ENCODE data around the gene SIK2.

Gene SIK2

DNA sequence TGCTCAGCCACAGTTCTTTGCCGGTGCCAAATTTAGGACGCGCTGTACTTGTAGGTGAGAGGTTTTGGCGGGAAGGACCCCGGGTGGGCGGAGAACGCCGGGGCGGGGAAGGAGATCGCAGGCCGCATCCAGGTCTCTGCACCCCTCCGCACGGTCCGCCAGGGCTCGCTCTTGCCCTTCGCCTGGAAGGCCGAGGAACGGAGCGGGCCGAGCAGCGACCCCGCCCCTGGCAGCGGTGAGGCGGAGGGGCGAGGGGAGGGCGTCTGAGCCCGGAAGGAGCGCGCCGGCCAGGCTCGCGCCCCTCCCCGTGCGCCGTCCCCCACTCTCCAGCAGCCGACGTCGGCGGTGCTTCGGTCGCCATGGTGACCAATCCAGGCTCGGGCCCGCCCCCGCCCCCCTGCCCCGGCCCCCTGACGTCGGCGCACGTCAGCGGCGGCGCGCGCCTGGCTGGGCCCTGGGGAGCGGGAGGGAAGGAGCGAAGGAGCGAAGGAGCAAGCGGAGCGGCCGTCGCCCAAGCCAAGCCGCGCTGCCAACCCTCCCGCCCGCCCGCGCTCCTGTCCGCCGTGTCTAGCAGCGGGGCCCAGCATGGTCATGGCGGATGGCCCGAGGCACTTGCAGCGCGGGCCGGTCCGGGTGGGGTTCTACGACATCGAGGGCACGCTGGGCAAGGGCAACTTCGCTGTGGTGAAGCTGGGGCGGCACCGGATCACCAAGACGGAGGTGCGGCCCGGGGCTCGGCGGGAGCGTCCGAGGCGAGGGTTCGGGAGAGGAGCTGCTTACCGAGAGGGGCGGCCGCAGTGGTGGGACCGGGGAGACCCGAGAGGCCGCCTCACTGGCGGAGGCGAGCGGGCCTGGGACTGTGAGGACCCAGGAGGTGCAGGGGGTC, at the start of gene SIK2:
SIK2 (plus strand) TSS at position 471 of the 886 bp plus-strand sequence; CDS start at position 586, 115 bp downstream.
- peak; percentile 84 for DNase-seq (ENCODE audit: low spot score)

DNA sequence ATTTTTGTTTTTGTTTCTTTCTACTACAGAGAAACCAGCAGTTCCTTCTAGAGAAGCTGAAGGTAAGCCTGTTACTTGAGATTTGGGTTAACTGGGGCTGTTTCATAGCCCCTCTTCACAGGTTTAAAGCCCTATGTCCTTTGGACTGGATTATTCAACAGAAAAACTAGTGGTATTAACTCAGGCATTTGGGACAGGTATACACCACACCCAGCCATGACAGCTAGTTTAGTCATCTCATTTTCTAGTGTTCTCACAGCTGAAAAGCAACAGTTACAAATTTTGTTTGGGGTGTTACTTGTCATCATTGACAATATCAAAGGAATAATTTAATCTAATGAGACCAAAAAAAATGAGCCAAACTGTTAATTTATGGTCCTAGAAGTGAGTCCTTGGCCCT, 47.7 kb upstream of the SIK2 start:
- DNase-seq (ENCODE audit: low spot score): no peak

DNA sequence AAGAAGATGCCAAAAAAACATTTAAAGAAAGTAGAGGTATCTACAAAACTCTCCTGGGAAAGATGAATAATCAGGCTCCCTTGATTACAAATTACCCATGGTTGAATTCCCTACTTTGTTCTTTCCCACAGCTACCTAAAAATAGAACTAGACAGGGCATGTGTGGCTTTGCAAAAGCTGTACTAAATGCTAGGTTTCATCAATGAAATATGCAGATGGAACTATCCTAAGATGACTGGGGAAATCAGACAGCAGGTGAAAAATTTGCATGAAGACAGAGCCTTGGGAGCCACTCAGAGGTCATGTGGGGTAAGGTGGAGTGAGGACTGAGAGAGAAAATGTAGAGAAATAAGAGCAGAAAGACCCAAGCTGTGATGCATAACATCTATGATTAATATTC, 47.0 kb upstream of the SIK2 start:
- no peak for DNase-seq (ENCODE audit: low spot score)

DNA sequence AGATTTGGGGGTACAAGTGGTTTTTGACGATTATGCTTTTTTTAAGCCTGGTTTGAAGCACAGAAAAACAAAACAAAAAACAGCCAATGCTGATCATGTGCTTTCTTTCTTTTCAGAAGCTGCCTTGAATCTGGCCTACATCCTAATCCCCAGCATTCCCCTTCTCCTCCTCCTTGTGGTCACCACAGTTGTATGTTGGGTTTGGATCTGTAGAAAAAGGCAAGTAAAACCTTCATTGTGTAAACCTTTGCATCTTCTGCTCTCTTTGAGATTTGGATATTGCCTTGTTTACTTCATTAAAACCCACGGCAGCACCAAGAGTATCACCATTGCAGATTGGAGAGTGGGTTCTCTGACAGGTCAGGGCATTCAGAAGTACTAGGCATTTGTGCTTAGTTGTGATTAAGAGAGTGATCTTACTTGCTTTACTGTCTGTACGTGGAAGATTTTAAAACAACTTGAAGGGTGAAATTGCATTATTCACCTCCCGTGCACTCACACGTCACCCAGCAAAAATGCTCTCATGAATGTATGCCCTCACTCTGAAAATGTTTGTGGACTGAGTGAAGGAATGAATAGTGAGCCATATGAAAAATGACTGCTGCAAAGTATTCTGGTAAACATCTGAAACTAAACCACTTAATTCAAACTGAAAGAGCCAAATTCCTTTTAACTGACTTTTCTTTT, 44.7 kb upstream of the SIK2 start:
- no peak for DNase-seq (ENCODE audit: low spot score)

DNA sequence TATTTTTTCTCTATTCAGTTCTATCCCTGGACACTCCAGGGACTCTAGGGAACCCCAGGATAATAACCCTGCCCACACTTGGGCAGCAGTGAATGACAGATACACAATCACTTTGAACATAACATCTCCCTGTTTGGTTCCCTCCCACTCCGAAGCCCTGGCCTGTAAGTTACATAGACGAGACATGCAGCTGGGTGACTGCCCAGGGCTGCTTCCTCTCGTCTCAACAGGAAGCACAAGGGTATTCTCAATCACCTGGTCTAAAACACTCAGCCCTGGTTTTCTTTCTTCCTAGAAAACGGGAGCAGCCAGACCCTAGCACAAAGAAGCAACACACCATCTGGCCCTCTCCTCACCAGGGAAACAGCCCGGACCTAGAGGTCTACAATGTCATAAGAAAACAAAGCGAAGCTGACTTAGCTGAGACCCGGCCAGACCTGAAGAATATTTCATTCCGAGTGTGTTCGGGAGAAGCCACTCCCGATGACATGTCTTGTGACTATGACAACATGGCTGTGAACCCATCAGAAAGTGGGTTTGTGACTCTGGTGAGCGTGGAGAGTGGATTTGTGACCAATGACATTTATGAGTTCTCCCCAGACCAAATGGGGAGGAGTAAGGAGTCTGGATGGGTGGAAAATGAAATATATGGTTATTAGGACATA, 42.3 kb upstream of the SIK2 start:
- no peak for DNase-seq (ENCODE audit: low spot score)

DNA sequence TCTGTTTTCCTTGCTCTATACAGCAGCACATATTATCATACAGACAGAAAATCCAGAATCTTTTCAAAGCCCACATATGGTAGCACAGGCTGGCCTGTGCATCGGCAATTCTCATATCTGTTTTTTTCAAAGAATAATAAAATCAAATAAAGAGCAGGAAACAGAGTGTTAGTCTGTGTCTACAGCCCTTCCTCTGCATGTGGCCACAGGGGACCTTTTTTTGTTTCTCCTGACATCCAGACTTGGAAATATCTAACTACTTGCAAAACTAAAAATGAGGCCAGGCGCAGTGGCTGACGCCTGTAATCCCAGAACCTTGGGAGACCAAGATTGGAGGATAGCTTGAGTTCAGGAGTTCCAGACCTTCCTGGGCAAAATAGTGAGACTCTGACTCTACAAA, 41.4 kb upstream of the SIK2 start:
- DNase-seq (ENCODE audit: low spot score): no peak

DNA sequence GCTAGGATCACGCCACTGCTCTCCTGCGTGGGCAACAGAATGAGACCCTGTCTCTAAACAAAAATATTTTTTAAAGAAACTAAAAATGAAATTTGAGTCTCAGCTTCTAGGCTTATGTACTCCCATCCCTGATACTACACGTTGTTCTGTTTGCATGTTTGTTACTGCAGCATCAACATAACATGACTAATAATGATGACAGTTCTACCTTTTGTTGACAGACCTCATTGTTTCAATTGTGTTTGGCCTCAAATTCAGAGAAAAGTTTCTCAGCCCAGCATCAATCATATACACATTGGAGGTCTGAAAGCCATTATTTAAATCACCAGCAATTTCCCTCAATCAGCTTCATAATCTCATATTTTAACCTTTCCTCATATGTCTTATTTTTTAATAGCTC, 40.9 kb upstream of the SIK2 start:
- no peak for DNase-seq (ENCODE audit: low spot score)

DNA sequence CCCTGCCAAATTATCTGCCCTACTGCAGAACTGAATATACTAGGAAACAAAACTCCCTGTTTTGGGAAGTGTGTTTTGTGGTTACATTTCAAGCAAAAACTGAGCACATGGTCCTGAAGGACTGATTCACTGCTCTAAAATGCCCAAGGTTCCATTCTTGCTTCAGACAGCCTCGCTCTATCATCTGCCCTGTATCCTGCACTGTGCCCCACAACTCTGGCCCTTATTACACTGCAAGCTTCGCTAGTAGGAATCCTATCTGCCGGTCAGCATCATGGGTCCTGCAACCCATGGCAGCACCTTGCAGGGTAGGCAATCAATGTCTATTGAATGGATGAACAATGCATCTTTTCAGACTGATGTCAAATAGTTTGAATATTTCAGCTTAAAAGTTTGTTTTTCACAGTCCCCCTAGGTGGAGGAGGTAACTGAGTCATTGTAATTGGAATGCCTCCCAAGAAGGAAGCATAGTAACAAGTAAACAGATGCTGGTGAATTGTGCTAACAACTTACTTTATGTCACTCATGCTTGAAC, 40.4 kb upstream of the SIK2 start:
- DNase-seq (ENCODE audit: low spot score): no peak

DNA sequence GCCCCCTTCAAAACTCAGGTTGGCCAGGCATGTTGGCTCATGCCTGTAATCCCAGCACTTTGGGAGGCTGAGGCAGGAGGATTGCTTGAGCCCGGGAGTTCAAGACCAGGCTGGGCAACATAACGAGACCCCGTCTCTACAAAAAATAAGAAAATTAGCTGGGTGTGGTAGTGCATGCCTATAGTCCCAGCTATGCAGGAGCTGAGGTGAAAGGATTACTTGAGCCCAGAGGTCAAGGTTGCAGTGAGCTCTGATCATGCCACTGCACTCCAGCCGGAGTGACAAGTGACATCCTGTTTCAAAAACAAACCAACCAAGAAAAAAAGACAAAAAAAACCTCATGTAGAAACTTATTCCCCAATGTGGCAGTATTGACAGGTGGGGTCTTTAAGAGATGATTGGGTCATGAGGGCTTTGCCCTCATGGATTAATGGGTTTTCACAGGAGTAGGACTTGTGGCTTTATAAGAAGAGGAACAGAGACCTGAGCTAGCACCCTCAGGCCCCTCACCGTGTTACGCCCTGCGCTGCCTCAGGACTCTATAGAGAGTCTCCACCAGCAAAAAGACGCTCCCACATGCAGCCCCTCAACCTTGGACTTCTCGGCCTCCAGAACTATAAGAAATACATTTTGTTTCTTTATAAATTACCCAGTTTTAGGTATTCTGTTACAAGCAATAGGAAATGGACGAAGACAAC, 39.4 kb upstream of the SIK2 start:
- no peak for DNase-seq (ENCODE audit: low spot score)

DNA sequence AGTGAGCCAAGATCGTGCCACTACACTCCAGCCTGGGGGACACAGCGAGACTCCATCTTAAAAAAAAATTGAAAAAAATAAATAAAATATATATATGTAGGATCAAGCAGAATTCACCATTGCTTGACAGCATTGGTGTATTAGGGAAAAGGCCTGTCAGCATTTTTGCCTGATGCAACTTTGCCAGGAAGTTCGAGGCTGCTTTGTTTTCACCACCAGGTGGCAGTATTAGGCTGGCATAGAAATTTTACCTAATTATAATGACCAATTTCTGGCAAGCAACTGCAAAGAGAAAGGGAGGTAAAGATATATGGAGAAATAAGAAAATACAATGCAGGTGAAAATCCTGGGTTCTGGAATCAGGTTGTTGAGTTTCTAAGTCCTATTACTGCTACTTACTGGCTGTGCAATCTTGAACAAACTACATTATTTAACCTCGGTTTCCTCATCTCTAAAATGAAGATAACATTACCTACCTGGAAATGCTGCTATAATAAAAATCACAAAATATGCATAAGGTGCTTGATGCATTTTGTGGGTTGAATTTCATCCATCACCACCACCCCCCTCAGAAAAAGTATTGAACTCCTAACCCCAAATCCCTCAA, 37.0 kb upstream of the SIK2 start:
- DNase-seq (ENCODE audit: low spot score): peak; percentile 35

DNA sequence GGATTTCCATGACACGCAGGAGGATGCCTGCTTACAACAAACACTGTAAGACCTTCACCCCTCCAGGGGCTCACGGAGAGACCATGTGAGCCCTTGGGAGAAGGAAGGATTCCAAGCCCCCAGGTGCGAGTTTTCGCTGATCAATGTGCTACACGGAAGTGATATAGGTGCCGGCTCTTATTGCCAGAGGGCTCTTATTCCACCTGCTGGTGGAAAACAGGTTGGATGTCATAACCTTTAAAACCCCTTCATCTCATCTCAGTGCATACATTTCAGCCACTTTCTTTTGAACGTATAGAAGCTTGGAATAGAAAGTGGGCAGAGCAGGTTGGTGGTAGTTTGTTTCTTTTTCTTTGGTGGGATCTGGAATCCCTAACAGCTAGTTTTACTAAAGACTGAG, 35.9 kb upstream of the SIK2 start:
- DNase-seq (ENCODE audit: low spot score): no peak

DNA sequence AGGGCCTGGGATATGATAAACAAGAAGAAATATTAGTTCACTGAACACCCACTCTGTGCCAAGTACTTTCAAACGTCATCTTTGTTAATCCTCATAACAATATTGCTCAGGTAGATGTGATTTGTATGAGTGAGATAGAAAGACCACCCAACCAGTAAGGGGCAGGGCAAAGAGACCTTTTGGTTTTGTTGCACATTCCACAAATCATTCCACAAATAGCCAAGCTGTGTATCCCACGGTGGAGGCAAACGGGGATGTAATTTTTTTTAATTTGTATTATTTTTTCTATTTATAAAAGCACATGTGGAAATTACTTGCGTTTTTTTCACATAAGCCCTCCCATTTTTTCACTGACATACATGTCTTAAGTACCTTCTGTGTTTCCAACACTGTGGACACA, 32.8 kb upstream of the SIK2 start:
- DNase-seq (ENCODE audit: low spot score): no peak

DNA sequence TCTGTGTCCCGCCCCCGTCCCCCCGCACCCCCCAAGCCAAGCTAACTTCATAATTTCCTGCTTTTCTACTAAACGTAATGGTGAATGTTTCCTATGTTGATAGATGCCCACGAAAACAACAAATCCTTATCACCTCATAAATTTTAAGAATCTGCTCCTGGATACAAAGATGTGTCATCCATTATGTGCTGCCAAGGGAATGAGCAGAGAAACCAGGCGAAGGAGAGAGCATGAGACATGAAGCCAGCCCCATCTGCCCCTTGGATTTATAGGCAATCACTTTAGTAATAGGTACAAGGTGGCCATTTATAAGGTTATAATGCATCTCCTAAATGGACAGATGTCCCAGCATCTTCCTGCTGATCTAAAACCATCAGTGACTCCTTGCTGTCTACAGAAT, 31.5 kb upstream of the SIK2 start:
- DNase-seq (ENCODE audit: low spot score): no peak

DNA sequence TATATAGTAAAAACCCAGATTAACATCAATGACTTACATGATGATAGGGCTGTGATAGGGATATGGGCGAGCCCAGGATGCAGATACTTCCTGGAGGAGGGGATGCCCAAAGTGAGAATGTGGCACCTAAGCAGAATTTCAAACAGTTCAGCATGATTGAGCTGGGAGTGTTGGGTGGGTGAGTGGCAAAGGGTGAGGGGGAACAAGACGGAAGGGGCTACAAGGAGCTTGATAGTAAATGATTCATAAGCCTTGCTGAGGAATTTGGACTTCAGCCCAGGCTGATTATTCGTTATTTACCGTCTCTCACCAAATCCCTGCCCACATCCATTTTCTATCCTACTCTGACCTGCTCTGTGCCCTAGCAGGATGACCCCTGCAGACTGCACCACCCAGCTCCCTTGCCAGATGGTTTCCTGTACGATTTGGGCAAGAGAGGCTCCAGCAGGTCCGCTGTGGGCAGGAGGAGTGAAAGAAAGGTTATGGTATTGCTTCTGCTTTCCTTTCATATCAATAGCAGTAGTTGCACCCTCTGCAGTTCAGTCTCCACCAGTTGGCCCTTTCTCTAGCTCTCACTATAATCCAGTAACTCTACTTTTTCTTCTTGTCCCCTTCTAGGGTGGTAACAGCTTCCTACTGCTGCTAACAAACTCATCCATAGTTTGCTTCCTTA, 30.3 kb upstream of the SIK2 start:
- no peak for DNase-seq (ENCODE audit: low spot score)

DNA sequence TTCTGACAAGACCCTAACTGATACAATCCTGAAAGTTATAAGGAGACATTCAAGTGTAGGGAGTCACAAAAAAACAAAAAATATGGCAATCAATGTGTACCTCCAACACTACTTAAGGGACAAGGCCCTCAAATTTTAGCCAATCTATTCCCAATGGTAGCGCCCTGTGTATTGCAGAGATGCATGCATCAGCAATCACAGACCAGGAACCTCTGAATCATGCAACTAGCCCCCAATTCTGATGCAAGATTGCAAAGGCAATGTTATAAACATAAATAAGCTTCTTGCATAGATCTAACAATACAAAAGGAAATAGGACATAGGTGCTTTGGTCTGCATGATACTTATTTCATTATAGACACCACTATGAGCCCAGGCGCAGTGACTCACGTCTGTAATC, 29.7 kb upstream of the SIK2 start:
- DNase-seq (ENCODE audit: low spot score): no peak

DNA sequence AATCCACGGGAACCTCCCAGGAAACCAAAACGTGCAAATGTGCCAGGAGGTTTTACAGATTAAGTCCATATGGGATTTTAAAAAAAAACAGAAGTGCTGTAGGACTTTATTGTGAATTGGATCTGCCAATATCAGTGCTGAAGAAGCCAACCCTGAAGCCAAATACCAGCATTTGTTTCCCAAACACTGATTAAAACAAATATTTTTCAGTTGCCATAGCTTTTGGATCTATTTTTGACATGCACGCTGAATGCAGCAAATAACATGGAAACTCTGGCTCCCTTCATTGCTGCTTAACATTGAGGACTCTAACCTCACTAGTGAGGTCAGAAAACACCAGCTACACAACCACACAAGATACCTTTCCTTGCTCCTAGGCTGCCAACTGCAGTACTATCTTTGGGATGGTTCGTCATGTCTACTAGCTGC, 28.4 kb upstream of the SIK2 start:
- DNase-seq (ENCODE audit: low spot score): no peak

DNA sequence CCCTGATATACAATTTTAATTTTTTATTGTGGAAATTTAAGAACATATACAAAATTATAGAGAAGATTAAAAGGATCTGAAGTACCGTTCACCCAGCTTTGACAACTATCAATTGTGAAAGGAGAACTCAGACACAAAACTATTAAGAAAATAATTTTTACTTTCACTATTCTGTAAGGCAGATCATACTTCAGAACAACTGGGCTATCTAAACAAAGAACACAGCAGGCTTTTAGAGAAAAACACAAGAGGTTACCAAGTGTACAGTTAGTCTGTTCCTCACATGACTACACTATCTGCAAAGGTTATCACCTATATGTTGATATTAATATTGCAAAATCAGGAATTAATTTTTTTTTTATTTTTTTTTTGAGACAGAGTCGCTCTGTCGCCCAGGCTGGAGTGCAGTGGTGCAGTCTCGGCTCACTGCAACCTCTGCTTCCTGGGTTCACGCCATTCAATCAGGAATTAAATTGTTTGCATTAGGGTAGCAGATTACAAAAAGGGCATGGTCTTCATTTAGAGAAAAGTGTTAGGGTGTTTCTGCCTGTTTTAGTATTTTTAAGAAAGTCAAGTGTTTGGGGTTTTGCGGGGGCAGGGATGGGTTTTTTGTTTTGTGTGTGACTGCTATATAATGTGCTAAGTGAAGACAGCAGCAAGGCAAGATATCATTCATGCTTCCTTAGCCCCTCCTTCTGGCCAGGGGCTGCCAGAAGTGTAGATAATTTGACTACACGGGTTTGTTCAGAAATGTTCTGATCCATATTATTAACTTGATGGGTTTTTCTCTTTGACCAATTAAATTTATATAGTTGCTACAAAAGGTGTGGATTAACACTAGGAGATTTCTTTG, 27.6 kb upstream of the SIK2 start:
- DNase-seq (ENCODE audit: low spot score): no peak

DNA sequence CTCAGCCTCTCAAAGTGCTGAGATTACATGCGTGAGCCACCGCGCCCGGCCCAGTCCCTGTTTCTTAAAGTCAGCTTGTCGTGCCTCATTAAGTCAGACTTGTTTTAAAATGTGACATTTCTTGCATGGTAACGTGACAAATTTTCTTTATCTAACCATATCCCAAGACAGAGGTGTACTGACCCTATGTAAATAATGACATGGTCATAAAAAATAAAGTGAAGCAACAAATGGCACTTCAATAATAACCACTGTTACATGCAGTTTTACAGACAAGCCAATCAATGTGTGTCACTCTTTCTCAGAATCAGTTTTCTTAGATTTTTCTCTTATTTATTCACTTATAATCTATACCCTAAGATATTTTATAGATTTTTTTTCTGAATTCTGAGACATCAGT, 26.5 kb upstream of the SIK2 start:
- DNase-seq (ENCODE audit: low spot score): no peak

DNA sequence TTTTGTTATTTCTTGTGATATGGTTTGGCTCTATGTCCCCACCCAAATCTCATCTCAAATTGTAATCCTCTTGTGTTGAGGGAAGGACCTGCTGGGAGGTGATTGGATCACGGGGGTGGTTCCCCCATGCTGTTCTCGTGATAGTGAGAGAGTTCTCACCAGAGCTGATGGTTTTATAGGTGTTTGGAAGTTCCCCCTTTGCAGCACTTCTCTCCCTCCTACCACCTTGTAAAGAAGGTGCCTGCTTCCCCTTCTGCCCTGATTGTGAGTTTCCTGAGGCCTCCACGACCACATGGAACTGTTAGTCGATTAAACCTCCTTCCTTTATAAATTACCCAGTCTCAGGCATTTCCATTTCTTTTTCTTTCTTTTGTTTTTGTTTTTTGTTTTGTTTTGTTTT, 24.4 kb upstream of the SIK2 start:
- no peak for DNase-seq (ENCODE audit: low spot score)

DNA sequence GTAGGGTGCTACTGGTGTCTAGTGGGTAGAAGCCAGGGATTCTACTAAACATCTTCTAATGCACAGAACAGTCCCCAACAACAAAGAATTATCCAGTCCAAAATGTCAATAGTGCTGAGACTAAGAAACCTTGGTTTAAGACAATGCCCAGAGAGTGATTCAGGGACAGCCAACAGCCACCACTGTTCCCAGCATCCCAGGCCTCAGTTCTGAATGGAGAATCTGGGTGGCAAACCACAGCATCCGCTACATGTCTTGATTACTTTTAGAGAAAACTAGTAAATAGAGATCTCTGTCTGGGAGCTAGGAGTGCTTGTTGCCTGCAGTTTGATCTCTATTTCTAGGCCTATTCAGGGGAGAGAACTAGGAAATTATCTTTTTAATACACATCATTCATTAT, 20.9 kb upstream of the SIK2 start:
- no peak for DNase-seq (ENCODE audit: low spot score)
